Measurements from ENCODE around the gene FIGN.

Gene FIGN

DNA sequence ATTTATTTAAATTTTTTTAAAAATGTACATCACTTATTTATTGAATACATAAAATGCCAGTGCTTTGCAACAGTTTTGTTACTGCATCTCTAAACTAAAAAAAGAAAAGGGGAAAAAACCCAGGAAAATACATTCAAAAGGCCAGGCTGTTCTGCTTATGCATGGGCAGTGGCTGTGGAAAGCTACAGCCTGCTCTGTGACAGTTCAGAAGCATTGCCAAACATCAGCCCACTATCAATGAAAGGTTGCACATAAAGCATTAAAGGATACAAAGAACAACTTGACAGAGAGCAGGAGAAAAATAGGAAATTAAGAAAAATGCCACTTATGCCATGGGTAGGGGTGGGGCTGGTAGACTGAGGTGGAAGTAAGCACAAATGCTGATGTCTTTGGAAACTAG, 128.2 kb downstream of the FIGN start:
- DNase-seq, result no peak

DNA sequence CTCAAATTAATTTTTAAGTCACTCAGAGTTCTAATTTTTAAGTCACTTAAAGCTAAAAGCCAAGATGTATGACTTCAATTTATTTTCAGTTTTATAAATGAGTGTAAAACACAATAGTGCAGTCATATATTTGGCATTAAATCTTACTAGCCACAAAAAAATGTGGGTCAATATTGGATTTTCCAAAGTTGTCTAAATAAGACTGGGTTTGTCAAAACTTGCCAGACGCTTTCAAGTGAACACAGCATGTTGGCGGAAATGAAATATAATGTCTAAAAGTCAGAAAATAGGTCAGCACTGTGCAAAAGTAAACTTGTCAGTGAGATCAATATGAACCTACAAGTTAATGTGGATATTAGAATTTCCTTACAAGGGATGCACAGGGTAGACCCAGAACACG, 128.9 kb downstream of the FIGN start:
- no peak for DNase-seq

DNA sequence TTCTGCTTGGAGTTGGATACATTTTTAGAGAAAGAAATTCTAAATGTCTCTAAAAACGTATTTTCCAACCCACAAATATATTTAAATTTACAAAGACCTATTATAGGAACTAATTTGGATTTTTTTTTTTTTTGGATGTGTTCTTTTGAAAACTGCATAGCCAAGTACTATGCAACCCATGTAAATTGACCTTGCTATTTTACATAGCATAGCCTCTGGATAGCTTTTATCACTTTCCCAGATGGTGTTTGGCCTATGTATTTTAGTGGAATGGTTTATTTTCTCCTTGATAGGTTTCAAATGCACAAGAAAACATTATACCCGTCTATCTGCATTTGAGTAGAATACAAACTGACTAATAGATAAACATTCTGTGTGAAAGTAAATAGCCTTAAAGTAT, 130.0 kb downstream of the FIGN start:
- no peak for DNase-seq

DNA sequence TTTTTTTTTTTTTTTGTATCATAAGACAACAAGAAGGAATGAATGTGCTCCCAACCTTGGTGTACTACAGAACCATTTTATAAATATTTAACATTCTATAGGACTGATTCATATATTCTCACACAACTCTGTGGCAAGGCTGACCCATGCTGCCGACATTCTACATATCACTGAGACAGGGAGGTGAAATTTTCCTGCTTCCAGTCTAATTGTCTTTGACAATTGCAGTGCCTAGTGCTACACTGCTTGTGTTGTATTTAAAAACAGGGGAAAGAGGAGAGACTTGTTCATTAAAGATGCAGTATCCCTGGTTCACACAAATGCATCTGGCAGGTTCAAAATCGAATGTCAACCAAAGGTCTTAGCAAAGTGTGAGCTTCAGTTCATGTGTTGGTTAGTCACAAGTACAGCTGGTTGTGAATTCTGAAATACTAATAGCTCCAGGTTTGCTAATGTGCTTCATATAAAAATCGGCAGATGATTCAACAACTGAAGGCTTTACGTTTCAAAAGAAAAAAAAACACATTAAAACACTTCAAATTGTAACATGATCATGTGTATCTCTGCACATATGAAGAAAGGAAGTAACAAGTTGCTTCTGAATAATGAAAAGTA, 130.8 kb downstream of the FIGN start:
- DNase-seq, result peak; percentile 18

DNA sequence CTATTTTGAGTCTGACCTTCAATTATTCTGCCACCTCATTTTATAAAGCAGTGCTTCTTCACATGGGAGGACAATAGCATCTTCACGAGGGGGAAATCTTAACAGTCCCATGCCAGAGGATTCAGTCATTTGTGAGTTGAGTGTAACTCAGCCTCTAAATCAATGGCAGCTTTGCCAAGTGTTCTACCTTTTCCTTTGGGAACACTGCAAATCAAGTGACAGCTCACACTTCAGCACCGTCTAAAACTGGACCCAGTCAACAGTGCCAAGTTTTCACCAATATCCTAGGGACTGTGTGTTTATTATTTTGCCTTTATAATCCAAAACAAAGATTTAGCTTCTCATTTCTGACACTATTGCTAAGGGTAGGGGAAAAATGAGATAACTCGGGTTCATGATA, 133.6 kb downstream of the FIGN start:
- no peak for DNase-seq

DNA sequence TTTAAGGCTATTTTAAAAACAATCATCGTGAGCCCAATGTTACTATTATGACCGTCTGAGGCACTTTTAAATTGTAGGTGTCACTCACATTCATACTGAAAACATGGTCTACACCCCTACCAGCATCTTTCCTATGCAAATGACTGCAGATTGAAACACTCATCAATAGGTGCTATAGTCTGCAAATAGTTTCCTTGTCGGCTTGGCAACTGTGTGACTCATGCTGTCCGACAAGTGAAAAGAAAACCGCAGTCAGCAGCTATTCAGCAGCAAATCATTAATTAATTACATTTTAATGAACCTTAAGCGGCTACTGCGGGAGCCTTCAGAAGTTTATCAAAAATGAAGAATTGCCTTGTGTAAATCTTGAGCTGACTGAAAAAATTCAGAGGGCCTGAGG, 134.4 kb downstream of the FIGN start:
- DNase-seq, result no peak

DNA sequence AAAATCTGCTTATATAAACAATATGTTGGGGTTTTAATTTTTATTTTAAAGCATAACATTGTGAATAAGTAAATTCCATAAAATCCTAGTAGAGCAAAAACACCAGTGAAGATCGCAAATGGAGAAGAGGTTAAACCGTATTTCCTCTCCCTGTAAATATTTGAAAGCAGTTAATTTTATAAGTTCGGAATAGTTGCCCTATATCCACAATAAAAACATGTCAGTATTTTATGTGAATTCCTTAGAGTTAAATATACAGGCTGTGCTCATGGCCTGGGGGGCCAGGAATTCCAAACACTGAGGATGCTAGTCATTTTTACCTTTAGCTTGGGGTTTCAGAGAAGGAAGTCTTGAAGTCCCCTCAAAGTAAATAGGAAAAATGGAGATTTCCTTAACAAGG, 135.0 kb downstream of the FIGN start:
- no peak for DNase-seq

DNA sequence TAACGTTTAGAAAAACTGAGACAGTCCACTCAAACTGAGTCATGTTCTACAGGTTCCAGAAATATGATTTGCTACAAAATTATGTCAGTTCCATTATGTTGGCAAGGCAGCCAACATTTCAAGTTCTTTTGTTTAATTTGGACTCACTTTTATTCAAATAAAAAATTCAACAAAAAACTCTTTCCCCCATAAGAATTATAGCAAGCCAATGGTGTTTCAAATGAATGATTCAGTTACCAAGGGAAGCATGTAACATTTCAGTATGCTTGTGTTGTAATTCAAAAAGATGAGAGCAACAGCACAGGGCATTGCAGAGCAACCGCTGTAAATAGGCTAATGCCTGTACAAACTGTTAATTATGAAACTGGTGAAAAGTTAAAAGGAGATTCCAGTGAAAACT, 140.8 kb downstream of the FIGN start:
- DNase-seq, result no peak

DNA sequence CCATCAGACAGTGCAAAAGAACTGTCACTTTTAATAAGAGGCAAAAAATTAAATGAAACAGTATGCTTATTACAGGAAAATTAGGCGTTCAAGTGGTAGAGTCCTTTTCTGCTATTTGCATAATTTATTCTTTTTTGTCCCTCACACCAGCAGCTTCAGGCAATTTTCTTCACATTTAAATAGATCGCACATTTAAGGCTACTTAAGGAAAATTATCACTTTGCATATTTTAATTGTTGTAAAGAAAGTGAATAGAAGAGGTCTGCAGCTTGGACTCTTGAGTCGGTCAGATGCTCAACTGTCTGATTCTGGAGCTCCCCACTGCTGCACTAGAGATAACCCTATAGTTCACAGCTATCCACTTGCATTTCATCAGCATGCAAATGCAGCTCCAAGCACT, 141.3 kb downstream of the FIGN start:
- DNase-seq, result no peak

DNA sequence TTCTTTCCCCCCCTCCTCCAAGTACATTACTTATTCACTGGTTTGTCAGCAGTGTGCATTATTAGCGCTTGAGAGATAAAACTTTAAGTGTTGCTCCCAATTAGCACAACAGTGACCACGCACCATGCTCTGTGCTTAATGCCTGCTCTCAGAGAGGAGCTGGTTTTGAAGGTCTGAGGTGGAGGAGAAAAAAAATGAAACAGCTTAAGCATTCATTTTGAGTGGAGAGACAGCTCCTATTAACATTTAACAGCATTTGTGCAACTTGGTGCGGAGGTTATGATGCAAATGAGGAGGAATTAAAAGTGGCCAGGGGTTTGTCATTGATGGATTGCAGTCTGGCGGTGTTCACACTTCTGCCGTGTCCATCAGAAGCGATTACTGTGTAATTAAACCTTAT, 141.8 kb downstream of the FIGN start:
- no peak for DNase-seq

DNA sequence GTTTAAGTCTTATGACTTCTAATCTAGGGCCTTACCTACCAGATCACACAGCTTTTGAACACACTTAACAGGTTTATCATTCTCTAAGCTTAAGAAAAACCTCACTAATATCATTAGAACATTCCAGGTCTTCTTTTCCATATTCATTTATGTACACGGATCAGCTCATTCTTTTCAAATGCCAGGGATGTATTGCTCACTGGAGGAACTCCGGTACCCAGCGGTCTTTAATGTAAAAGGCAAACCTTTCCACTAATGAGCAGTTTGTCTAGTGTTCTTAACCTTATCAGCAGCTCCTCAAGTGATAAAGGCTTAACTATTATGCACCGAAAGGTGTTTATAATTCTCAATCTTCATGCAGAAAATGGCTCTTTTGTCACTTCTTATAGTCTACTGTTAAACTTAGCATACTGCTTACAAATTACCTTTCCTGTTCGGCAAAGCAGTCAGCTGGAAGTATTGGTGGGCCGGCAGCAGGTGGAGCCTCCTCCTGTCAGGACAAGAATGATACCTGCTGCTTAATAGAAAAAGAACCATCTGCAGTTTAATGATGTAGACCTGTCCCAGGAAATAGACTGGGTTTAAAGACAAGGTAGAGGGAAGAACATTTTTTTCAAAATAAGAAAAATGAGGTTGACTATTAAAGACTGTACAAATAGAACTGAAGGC, 142.7 kb downstream of the FIGN start:
- no peak for DNase-seq

DNA sequence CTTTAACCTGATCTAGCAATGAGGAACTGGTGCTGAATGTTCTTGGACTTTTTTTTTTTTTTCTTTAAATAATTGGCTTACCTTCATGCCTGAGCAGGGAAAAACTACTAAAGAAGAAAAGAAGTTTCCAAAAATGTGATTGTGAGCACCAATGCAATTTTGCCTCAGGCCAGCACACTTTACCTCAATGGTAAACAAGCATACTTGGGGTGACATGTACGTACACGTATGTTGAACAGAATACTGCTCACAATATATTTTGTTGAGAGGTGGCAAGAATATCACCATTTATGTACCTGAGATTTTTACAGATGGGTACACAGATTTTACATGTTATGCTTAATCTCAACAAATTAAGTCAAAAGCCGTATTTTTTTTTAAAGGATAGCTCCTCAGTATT, 144.3 kb downstream of the FIGN start:
- no peak for DNase-seq

DNA sequence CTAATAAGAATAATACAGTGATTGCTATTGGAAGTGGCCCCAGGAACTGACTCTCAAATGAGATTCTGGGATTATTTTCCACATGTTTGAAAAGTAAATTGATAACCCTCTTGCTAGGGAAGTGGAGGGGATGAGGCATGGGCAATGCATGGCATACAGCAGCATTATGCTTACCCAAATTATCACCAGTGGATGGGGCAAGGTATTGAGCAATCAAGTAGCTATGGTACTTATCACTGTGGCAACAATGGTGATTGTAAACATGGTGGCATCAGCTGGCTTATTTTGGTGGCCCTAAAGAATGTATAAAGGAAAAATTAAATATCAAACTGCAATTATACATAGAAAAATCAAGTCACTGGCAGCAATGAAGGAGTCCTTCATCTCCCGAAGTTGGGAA, 155.1 kb downstream of the FIGN start:
- no peak for DNase-seq

DNA sequence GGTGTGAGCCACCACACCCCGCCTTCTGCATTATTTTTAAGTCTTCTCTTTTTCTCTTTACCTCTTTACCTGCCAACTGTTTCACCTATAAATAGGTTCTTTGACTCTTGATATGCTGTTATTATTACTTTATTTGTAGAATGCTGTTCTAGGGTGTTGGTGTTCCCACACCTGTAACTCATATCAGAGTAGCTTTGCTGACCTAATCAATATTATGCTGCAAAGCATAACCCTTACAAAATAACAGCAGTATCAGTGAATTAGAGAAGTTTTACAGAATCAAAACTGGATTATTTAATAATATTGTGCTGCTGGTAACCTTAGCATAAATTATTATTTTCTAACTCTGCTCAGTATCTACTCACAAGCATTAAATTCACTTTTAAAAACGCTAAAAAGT, 161.5 kb downstream of the FIGN start:
- no peak for DNase-seq

DNA sequence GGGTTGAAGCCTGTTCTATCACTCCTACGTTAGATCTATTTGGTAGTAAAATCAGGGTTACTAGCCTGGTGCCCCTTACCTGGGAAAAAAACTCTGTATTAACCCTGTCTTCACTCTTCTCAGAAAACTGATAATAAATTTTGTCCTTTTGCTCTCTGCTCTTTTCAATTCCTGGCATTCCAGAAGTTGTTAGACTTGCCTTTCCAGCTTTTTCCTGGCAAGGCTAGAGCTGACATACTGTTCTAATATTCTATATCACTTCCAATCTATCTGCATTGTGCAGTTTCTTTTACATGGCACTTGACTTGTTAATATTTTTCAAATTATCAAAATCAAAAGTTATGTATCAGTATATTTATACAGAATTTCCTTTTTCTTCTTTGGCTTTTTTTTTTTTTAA, 162.2 kb downstream of the FIGN start:
- DNase-seq, result no peak

DNA sequence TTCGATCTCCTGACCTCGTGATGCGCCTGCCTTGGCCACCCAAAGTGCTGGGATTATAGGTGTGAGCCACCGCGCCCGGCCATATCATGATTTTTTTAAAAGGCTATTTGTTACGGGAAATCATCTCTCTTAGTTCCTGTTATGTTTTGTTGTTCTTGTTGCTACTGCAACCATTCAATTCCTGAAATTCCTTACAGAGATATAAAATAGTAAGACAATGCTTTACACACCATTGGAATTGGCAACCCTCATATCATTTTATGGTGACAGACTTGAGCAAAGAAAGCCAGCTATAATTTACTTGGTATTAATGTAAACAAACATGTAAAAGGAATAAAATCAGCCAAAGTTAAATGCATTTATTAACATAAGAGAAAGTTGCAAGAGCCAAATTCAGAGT, 163.0 kb downstream of the FIGN start:
- no peak for DNase-seq

DNA sequence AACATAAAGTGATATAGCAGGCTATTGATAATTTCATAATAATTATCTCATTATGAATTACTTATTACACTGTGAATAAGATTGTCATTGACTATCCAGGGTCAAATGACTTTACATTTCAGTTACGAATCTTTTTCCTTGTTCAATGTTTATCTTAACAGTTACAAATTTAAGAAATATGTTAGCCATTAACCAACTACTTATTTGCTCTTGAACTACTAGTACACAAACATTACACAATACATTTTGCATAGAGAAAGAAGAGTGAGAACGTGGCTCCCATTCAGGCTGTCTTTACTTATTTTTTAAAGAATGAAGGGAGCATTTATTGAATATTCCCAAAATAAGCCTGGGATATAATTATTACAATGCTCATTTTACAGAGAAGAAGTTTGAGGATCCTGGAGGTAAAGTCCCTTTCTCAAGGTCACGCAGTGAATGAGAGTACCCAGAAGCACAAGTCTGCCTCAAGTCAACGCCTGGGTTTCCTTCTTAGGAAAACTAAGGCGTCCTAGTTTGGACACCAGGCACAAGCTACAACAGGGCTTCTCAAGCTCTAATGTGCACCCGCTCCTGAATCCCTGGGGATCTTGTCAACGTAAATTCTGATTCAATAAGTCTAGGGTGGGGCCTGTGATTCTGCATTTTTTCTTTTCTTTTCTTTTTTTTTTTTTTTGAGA, 164.2 kb downstream of the FIGN start:
- no peak for DNase-seq

DNA sequence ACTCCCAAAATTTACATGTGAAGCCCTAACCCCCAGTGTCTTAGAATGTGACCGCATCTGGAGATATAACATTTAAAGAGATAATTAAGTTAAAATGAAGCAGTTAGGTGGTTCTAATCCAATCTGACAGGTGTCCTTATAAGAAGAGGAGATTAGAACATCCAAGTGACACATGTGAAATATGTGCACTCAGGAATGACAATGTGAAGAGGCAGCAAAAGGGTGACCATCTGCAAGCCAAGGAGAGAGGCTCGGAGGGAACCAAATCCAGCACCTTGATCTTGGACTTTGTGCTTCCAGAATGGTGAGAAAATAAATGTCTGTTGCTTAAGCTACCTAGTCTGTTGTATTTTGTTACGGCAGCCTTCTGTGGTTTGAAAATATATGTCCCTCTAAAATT, 165.4 kb downstream of the FIGN start:
- DNase-seq, result no peak

DNA sequence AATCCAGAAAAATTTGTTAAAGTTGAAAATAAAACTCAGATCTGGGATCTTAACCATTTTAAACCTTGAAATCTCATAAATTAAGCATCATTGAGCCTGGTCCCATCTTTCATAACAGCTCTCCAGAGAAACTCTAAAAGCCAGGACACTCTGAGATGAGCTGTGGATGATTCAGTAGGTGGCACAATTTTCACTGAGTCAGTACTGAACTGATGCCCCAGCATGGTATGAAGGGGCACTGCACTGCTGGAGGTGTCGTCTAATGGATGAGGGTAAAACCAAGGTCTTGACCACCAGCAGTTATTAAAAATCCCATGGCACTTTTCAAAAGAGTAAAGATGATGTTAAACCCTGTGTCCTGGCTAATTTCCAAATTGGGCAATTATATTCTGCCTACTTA, 170.6 kb downstream of the FIGN start:
- DNase-seq, result no peak

DNA sequence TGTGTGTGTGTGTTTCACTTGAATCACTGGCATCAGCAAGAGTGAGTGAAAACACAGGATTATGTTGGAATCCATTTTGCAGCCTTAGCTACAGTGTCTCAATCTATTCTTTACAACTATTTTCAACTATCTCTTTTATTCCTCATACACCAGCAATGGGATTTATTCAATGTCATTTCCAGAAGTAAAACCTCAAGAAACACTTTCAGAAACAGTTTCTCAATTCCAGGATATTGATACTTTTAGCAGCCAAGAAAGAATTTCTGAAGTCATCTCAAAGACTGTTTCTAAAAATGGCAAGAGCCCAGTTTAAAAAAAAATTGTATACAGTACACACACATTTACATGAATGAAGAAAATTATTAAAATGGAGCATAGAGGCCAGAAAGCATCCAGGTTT, 171.6 kb downstream of the FIGN start:
- DNase-seq, result no peak

DNA sequence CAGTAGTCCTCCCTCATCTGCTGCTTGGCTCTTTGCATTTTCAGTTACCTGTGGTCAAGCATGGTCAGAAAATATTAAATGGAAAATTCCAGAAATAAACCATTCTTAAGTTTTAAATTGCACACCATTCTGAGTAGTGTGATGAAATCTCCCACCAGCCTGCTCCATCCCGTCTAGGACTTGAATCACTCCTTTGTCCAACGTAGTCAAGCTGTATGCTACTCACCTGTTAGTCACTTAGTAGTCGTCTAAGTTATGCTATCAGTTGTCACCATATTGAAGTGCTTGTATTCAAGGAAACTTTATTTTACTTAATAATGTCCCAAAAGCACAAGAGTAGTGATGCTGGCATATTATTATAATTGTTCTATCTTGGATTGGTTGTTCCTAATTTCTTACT, 172.5 kb downstream of the FIGN start:
- no peak for DNase-seq

DNA sequence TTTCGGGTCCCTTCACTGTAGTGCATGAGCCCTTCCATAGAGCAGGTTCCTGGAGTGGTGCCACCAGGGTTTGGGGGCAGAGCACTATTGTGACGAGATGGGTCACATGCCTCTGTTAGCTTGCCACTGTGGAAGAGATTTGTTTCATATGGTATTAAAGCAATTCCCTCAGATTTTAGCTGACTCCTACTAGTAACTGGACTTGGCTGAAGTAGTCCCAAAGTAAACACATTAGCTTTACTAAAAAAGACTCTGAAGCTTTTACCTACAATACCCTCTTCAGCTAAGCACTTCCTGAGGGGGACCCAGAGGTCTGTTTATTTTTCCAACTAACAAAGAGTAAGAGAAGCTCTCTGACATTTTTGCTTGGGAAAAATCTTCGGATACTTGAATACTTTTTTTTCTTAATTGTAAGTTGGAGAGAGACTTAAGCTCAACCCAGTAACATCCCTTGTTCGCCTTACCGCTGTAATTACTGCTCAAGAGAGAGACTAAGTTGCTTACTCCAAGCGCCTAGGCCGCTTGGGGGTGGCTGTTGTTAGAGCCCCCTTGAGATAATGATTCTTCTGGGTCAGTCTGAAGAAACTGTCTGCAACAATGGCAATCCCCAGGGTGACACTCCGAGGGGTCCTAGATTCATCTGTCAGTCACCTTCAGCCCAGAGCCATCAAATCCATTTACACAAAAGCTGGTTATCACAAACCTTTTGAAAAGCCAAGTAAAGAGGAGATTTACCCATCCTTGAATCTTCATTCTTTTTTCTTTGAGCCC, 177.4 kb downstream of the FIGN start:
- no peak for DNase-seq

DNA sequence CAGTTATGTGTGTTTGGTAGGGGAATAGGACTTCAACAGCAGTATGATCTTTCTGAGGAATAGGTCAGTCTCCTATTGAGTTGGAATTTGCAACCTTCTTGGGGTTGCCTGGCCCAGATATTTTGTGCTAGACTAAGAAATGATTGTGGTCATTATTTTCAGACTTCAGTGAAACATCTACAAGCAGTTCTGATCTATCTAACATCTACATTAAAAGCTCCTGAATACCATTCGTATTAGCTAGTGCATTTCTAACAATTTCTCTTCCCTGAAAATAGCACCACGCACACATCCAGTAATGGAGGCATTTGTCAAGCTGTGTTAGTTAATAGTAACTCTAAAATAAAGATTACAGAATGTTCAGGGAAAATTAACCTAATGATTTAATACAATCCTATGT, 179.3 kb downstream of the FIGN start:
- DNase-seq, result no peak

DNA sequence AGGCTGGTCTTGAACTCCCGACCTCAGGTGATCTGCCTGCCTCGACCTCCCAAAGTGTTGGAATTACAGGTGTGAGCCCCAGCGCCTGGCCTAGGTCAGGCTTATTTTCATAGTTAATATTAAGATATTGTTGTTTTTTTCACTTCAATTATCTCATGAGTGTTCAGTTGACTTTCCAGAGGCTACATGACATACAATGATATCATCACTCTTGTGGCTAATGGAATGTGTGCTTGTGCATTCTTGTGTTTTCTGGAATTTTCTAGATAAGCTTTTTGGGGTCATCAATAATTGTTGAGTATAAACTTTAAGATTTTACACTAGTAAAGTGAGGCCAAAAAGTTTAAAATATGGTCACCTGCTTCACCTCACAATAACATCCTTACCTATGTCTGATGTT, 180.9 kb downstream of the FIGN start:
- DNase-seq, result no peak

Measured in amniotic stem cell (primary cell).